GM12878 (cell line): Measurements from ENCODE around the gene ELL. TPM values are rescaled to one million over a fixed set of nuclear protein-coding genes. Genes with fewer than 3 reads are reported as not detected.

Experiments
- CBFB ChIP-seq: IDR thresholded peaks from 2 replicates; pipeline ENCODE4 v1.6.1; 2016; ENCODE audit warnings: antibody characterized with exemption, low read depth
- CREM ChIP-seq: IDR thresholded peaks from 2 replicates; pipeline ENCODE4 v1.6.1; 2014; ENCODE audit warnings: antibody characterized with exemption, low read depth
- MTA3 ChIP-seq: IDR thresholded peaks from 2 replicates; pipeline ENCODE4 v1.6.1; 2012; ENCODE audit warnings: low read length, inconsistent platforms, borderline replicate concordance
- MXI1 ChIP-seq: fragments of 150-350 bp; IDR thresholded peaks from 2 replicates; pipeline ENCODE4 v1.6.1; 2011; ENCODE audit warnings: low read depth, mild to moderate bottlenecking, inconsistent platforms, low read length, improper control_type of control experiment
- RAD21 ChIP-seq: IDR thresholded peaks from 2 replicates; pipeline ENCODE4 v1.6.1; 2011; ENCODE audit warnings: mild to moderate bottlenecking, low read depth, low read length, moderate library complexity; ENCODE audit not compliant: insufficient read depth
- SPI1 ChIP-seq: IDR thresholded peaks from 2 replicates; pipeline ENCODE4 v1.6.1; 2011; ENCODE audit warnings: low read depth, mild to moderate bottlenecking, low read length, moderate library complexity, borderline replicate concordance; ENCODE audit not compliant: insufficient read depth
- STAT3 ChIP-seq: IDR thresholded peaks from 2 replicates; pipeline ENCODE4 v1.6.1; 2011; ENCODE audit warnings: low read depth, low read length, improper control_type of control experiment
- WRNIP1 ChIP-seq: IDR thresholded peaks from 2 replicates; pipeline ENCODE4 v1.6.1; 2011; ENCODE audit warnings: low read depth, low read length, improper control_type of control experiment, borderline replicate concordance
- polyA plus RNA-seq, 11 experiments: library from polyadenylated mRNA; depleted of rRNA in 4 of 11; unstranded in 6 of 11; stranded (reverse) in 5 of 11; fragments of >200 nt; fragmentation: Nextera tagmentation in 4 of 11; fragmentation: Illumina TruSeq in 1 of 11; extraction: Ambion mirVana in 4 of 11; extraction: Trizol in 1 of 11; gene quantifications; 1 replicate in 1 of 11; 2 replicates in 10 of 11; pipeline versions ENCODE4 v1.2.1 to v1.2.3, GENCODE V29; 2011 to 2016; ENCODE audit warnings: inconsistent platforms in 2 of 11, missing spikeins in 2 of 11, low read depth in 1 of 11
- total RNA-seq, 4 experiments: library from RNA; depleted of rRNA in 3 of 4; stranded (reverse); fragments of >200 nt in 3 of 4; fragmentation: Illumina TruSeq in 1 of 4; extraction: Trizol in 1 of 4; gene quantifications; 2 replicates each; pipeline versions ENCODE4 v1.2.1 to v1.2.3, GENCODE V29; 2013 to 2021
- TF ChIP-seq, protein P1 (sequence below): IDR thresholded peaks from 2 replicates; pipeline ENCODE4 v1.6.1; 2011; ENCODE audit warnings: borderline replicate concordance, low read depth, mild to moderate bottlenecking, moderate library complexity, mixed read lengths, low read length; ENCODE audit not compliant: insufficient read depth; ENCODE audit errors: extremely low read length
- TF ChIP-seq, protein P2 (sequence below): fragments of 450-650 bp; IDR thresholded peaks from 2 replicates; pipeline ENCODE4 v1.6.1; 2018; ENCODE audit warnings: mild to moderate bottlenecking, low read depth, moderate library complexity; ENCODE audit not compliant: partially characterized antibody

Gene ELL
- total and polyA plus RNA-seq, 10 of the 15 experiments (the other 5 are each of a cell fraction or from before 2014, with no cell fraction given): 0.91 to 25.0 (median 9.1) TPM

GRCh38 chr19:18460900-18461299, 61.0 kb downstream of the ELL start (continued):
- no peak for TF ChIP-seq RAD21
- TF ChIP-seq MTA3: no peak
- TF ChIP-seq, protein P1, sequence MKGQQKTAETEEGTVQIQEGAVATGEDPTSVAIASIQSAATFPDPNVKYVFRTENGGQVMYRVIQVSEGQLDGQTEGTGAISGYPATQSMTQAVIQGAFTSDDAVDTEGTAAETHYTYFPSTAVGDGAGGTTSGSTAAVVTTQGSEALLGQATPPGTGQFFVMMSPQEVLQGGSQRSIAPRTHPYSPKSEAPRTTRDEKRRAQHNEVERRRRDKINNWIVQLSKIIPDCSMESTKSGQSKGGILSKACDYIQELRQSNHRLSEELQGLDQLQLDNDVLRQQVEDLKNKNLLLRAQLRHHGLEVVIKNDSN: no peak
- TF ChIP-seq STAT3: no peak
- no peak for TF ChIP-seq MXI1
- no peak for TF ChIP-seq CREM
- TF ChIP-seq CBFB: no peak
- no peak for TF ChIP-seq SPI1
- TF ChIP-seq, protein P2, sequence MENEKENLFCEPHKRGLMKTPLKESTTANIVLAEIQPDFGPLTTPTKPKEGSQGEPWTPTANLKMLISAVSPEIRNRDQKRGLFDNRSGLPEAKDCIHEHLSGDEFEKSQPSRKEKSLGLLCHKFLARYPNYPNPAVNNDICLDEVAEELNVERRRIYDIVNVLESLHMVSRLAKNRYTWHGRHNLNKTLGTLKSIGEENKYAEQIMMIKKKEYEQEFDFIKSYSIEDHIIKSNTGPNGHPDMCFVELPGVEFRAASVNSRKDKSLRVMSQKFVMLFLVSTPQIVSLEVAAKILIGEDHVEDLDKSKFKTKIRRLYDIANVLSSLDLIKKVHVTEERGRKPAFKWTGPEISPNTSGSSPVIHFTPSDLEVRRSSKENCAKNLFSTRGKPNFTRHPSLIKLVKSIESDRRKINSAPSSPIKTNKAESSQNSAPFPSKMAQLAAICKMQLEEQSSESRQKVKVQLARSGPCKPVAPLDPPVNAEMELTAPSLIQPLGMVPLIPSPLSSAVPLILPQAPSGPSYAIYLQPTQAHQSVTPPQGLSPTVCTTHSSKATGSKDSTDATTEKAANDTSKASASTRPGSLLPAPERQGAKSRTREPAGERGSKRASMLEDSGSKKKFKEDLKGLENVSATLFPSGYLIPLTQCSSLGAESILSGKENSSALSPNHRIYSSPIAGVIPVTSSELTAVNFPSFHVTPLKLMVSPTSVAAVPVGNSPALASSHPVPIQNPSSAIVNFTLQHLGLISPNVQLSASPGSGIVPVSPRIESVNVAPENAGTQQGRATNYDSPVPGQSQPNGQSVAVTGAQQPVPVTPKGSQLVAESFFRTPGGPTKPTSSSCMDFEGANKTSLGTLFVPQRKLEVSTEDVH: no peak
- no peak for TF ChIP-seq WRNIP1
